ENCODE measurements around the gene STAB2.

The STAB2 gene

GRCh38 chr12:103755425-103755824, 168.4 kb downstream of the STAB2 start:
- FAIRE-seq: no peak

DNA sequence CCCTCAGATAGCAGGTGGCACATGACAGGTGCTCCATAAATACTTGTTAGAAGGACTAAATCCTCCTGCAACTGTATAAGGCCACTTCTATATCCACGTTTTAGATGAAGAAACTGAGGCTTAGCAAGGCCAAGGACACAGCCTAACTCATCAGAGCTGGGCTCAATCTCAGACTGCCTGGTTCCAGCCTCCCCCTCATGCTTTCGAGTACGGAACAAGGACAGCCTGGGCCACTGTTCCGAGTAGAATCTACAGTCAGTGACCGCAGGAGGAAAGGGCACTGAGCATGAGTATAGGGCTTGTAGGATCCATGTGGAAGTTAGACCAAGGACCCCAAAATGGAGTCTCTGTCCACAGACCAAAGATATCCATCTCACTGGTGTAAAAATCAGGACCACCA, 169.4 kb downstream of the STAB2 start:
- no peak for FAIRE-seq

GRCh38 chr12:103757248-103757647, 170.2 kb downstream of the STAB2 start:
- no peak for FAIRE-seq

DNA sequence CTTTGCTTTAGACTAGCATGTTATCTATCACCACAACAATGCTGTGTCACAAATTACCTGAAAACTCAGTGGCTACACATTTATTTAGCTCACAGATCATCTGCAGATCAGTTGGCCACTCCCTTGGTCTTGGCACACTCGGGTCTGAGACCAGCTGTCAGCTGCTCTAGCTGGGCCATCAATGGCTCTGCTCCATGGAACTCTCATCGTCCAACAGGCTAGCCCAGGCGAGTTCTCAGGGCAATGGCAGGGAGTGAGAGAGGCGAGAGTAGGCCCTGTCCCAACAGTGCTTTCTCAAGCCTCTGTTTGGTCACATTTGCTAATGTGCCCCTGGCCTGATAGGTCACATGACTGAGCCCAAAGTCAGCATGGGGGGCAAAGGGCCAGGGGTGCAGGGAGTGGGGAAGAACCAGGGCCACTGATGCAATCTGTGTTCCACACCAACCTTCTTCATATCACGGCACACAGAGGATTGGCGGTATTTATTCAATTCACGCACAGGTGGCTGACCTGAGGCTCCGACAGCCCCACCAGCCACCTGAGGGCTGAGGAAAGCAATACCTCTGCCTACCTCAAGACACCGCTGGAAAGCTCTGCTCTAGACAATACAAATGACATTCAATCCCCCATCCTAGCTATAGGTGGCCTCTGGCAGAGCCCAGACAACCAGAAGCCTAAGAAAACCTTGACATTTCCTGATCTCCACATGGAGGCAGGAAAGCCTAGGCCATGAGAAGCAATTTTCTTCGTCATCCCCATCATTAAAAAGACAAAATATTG, 171.4 kb downstream of the STAB2 start:
- no peak for FAIRE-seq

DNA sequence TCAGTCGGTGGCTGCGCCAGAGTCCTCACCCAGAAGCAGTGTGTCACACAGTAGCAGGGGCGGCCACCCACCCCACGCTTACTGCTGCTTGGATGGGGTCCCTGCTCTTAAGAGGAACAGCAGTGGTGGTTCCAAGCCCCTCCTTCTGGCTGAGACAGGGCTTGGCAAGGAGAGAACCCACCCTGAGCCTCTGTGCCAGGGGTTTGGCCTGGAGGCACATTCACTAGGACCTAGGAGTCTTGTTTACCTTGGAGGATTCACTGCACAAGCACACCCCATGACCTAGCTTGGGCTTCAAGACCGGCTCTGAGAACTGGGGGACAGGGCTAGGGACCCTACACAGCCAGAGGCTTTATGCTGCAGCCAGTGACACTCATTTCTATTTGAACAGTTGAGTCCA, 175.4 kb downstream of the STAB2 start:
- no peak for FAIRE-seq

- FAIRE-seq: no peak
These were observed 178.2 kb downstream of the STAB2 start for GRCh38 chr12:103765322-103765721.

GRCh38 chr12:103766028-103766427, 179.0 kb downstream of the STAB2 start:
- no peak for FAIRE-seq

DNA sequence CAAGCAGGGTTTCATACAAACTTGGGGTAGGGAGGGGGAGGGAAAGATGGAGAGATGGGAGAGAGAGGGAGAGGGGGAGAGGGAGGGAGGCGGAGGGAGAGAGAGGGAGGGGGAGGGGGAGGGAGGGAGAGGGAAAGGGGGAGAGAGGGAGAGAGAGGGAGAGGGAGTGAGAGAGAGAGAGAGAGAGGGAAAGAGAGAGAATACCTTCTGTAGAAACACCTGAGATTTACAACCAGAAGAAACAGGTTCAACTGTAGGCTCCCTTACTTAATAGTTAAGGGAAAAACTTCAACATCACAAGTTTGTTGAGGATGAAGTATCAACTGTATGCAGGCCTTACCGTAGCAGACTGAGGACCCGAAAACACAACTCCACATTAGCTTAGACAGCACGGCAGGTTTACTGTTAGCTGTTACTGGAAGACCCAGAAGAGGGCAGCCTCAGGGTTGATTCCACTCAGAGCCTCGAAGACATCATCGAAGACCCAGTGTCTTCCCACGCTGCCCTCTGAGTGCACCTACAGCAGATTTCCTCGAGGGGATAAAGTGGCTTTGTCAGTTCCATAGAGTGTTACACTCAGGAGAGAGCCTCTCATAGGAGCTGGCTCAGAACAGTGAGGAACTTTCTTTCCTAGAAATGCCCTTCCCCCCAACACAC, 181.5 kb downstream of the STAB2 start:
- FAIRE-seq: no peak

- no peak for FAIRE-seq
These were observed 182.3 kb downstream of the STAB2 start for GRCh38 chr12:103769240-103769945.

DNA sequence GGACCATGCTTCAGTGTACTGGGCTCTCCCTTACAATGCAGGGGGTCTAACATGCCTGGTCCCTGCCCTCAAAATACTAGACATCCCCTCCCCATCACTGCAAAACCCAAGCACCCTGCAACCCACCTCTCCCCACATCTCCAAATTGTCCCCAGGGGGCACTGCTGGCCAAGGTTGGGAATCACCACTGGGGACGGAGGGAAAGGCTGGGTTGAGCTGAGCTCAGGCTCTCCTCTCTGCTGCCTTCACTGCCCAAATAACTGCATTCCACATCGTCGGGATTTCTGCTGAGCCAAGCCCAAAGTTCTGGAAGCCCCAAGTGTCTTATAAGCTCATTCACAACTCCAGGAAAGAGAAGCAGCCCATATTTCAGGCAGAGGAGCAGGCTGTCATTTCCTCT, 184.4 kb downstream of the STAB2 start:
- no peak for FAIRE-seq

DNA sequence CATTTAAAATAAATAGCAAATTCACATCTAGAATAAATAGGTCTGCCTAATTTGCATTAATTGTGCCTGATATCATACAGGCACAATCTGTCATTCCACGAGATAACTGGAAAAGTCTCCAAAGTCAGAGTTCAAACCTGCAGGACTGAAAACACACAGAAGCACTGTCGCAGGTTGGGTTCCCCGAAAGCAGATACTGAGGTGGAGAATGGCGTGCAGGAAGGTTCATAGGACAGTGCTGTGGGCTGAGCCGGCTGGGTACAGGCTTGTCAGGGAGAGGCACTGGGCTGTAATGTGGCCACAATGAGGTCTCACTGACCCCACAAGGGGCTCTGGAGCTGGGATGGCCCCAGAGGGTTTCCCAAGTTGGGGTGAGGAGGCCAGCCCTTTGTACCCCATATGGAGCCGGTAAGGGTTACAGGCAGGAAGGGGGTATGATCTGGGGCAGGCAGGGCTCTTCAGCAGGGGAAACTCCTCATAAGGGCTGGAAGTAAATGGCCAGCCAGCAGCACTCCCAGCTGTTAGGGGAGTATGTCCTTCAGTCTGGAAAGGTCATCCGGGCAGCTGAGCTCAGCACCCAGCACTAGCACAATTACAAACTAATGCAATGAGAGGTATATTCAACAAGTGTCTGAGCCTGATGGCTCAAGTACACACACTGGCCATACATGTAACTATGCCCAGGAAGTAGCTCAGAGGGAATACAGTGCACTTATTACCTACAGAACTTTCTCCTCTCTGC, 185.5 kb downstream of the STAB2 start:
- no peak for FAIRE-seq

DNA sequence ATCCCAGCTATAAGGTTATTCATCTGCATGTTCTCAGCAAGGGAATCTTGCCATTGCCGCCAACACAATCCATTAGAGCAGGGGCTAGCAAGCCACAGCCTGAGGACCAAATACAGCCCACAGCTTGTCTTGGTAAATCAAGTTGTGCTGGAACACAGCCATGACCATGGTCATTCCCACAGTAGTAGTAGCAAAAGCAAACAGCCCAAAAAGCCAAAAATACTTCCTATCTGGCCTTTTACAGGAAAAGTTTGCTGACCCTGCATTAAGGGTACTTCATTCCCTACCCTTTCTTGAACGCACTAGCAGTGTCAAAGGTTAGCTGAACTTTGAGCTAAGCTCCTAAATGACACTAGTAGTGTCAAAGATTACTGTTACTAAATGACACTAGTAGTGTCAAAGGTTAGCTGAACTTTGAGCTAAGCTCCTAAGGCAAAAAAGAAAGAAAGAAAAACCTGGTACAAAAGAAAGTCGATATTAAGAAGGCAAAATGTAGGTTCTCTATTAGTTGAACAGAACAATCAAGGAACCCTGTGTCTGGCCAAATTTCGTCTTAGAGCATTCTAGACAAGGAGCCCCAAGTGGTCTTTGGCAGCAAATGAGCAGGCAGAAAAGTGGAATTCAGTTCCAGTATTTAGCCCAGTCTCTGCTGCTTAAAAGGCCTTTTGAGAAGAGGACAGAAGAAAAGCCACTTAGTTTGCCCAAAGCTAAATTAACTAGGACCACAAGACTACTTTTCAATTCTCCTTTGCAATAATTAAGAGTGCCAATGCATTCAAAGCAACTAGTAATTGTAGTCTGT, 186.2 kb downstream of the STAB2 start:
- no peak for FAIRE-seq

DNA sequence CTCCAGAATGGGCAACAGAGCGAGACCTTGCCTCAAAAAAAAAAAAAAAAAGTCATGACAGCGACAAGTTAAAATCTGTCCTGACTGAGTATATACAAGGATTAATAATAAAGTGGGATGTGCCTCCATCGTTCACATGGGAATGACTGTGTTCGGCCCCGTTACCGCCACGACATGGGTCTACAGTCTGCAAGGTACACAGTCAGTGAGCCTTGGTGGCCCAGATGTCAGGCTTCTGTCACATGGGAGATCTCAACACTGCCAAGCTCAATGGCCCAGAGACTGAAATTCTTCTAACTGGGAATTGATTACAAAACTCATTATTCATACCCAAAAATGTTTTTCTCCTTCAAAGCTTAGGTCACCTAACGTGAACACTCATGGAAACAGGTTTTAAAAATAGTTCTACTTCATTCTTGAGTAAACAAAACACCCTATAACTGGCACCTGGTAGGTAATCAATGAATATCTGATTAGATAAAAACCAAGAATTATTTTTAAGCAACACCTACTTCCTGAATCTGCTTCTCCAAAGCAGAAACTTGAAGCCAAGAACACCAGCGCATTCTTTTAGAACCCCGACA, 188.0 kb downstream of the STAB2 start:
- FAIRE-seq: no peak

DNA sequence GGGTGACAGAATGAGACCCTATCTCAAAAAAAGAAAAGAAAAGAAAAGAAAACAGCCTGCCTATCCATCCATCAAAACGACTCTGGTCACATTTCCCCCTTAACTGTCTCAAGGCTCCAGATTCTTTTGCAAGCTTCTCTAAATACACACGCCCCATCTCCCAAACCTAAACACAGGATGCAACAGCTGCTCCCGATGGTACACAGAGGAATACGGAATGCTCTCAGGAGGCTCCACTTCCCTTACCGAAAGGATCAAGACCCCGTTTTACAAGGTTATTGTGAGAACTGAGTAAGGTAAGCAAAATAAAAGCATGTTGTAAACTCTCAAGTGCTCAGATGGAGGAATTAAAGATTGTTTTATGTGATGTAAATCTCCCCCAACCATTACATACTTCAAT, 191.7 kb downstream of the STAB2 start:
- no peak for FAIRE-seq

DNA sequence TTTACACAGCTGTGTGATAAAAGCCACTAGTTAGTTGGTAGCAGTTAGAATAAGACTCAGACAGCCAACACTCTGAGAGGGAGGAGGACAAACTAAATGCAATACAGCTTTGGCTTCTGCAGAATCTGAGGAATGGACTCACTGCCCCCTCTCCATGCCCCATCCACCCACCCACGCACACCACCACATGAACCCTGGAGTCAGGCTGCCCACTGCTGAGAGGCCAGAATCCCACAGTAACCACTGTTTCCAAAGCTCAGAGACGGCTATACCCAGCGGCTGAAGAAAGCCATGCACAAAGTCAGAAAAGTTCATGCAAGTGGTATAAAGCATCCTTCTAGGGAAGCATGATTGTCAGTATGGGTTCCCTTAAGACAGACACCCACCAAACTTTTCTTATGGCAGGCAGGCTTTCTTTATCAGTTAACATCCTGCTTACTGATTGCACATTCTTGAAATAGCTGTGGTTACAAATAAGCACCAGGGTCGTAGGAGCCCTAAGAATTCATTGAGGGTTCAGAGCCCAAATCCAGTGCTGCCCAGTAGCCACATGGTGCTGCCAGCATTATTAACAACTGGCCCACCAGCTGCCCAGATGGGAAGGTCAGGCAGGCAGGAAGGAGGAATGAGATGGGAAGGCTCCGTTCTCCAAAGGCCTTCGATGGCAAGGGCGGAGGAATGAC, 192.5 kb downstream of the STAB2 start:
- no peak for FAIRE-seq

GRCh38 chr12:103780093-103780440, 193.0 kb downstream of the STAB2 start:
- FAIRE-seq: no peak

DNA sequence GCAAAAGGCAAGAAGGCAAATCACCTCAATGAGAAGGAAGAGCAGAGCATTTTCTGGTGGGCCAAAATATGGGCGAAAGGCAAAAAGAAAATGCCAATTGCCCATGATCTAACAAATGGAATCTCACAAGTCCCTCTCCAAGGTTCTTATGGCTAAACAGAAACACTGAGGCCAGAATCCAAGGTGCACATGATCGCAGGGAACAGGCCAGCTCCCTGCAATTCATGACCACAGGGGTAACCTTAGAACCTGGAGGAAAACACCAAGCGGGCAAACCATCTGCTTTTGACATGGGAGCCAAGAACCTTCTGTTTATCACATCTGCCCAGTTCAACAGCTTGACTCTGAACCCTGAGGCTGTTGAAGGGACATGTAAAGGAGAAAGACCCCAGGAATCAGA, 193.9 kb downstream of the STAB2 start:
- no peak for FAIRE-seq

DNA sequence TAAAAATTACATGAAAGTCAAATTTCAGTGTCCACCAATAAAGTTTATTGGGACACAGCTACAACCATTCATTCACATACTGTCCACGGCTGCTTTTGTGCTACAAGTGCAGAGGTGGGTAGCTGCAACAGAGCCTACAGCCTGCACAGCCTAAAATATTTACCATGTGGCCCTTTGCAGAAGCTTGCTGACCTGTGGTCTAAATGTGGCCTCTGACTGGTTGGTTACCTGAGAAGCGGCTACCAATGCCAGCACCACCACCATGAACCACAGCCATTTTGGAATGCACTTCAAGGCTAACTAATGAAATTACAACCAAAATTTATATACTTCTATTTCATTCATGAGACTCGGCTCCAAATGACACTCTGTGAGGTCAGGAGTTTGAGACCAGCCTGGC, 195.3 kb downstream of the STAB2 start:
- no peak for FAIRE-seq

DNA sequence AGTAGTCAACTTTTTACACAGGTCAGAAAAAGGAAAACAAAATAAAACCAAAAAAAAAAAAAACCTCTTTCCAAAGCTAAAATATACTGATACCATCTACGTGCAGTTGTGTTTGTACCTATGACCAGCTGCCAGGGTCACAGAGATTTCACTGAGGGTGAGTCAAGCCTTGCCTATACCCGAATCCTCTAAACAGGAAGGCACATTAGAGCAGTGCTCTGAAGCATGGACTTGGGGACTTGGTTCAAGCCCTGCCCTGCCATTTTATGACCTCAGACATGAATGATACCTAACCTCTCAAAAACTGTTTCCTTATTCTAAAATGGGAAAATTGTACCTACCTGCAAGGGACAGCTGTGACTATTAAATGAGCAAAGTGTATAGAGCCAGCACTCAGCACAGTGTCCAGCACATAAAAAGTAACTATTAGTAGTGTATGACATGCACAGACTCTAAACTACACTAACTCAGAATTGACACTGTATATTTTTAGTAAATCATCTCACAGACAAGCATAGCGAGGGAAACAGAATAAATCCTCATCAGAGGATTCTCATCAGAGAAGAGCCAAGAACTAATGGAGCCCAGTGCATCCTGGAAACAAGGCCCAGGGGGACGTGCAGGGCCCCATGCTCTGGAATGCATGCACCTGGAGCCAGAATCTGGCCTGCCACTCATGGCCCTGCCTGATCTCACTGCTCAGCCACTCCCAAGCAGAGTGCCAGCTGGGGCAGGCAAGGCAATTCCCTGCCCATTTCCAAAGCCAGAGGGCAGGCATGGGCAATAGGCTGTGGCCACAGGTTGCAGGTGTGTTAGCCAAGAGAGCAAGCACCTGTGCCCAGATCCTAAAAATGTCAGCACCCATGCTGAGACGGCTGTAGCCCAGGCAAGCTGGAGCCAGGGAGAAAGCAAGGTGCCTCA, 196.9 kb downstream of the STAB2 start:
- FAIRE-seq: no peak

DNA sequence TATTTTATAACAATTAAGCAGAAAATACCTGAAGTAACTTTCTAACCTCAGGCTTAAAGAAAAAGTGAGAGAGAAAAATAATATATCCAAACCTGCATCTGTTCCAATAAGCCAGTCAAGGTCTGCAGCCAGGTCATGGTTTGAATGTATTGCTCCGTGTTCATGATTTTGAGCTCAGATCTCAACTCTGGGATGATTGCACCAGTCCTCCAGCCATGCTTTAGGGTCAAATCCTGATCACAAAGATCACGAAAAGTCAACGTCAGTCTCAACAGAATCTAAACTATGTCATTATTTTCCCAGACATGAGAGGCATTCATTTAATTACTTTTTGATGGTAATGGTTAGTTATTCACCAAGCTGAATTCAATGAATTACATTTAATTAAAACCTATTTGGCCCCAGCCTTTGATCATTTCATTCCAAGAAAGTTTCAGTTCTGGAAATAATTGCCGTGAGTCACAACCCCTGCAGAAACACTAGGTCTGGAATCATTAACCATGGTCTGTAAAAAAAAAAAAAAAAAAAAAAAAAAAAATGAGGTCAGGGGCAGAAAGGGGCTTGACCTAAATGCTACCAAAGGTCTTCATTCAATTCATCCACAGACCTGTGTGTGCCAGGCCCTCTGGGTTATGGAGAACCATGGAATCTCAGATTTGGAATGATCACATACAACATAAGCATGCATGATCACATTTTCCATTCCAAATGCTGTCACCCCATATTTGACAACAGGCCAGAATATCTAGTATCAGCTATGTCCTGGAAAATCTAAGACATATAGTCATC, 198.4 kb downstream of the STAB2 start:
- FAIRE-seq: no peak

Measured in A204.1 (cell line).